Omental fat pad (tissue), 4 donors: ENCODE measurements around the gene LRRC49. TPM values are rescaled to one million over a fixed set of nuclear protein-coding genes. Genes with fewer than 3 reads are reported as not detected.
"Not testable (repeated sequence)": the region's sequence is repeated elsewhere in the genome, so short reads cannot be mapped to it uniquely, and the experiment has no call there.

ENCODE experiments used
- ATAC-seq: fragments of 150-250 bp; one replicate; pipeline ENCODE4 v1.9.1; 2016; ENCODE audit warnings: mild to moderate bottlenecking, moderate library complexity; ENCODE audit not compliant: low FRiP score
- DNase-seq: peaks from one replicate; pipeline ENCODE4 v3.0.0-alpha.2; 2019; ENCODE audit warnings: low spot score
- total RNA-seq, 4 donors: library from RNA; depleted of rRNA; stranded (reverse); fragments of >200 nt; gene quantifications; one replicate each; pipeline ENCODE4 v1.1.0, GENCODE V29; 2016
- TF ChIP-seq, protein P1 (sequence below), 3 donors: fragments of 450-650 bp; IDR thresholded peaks; one replicate each; pipeline ENCODE4 v1.5.1; 2016 to 2017; ENCODE audit warnings: antibody characterized with exemption in 3 of 3, mild to moderate bottlenecking in 3 of 3, moderate library complexity in 2 of 3

LRRC49 gene
- total RNA-seq, 4 donors from 2014 or later: 2.5 to 7.1 (median 5.0) TPM

DNA sequence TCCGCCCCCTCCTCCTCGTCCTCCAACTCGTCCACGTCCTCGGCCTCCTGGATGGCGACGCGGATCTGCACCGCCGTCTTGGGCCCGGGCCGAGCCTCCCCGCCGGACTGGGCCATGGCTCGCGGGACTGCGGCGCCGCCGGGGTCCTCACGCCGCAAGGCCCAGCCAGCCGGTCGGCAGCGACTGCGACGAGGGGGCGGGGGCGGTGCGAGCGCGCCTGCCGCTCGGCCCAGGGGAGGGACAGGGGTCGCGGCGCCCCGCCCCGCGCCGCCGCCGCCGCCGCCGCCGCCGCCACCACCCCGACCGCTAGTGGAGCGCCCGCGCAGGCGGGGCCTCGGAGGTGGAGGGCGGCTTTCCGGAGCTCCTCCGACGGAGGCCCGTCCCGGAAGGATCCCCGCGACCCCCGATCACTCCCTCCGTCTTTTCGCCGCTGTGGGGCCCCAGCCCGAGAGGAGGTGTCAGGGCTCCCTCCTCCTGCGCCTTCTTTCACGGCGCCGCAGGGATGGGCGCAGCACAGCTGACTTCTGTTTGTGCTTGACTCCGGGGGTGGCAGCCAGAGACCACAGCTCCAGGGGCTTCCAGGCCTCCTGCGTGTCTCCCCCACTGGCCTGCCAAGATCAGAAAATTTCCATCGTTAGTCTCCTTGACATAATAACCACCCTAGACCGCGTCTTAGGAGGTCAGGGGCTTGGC, 38.5 kb upstream of the LRRC49 start, which contains the start of gene LARP6:
LARP6 (minus strand) TSS at position 185 of the 693 bp plus-strand sequence; CDS start at position 116, 69 bp downstream.
- TF ChIP-seq, protein P1, sequence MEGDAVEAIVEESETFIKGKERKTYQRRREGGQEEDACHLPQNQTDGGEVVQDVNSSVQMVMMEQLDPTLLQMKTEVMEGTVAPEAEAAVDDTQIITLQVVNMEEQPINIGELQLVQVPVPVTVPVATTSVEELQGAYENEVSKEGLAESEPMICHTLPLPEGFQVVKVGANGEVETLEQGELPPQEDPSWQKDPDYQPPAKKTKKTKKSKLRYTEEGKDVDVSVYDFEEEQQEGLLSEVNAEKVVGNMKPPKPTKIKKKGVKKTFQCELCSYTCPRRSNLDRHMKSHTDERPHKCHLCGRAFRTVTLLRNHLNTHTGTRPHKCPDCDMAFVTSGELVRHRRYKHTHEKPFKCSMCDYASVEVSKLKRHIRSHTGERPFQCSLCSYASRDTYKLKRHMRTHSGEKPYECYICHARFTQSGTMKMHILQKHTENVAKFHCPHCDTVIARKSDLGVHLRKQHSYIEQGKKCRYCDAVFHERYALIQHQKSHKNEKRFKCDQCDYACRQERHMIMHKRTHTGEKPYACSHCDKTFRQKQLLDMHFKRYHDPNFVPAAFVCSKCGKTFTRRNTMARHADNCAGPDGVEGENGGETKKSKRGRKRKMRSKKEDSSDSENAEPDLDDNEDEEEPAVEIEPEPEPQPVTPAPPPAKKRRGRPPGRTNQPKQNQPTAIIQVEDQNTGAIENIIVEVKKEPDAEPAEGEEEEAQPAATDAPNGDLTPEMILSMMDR (IDR thresholded peaks at IDR 0.05): no peak
- DNase-seq (no peak), ATAC-seq (peak; percentile 61)

DNA sequence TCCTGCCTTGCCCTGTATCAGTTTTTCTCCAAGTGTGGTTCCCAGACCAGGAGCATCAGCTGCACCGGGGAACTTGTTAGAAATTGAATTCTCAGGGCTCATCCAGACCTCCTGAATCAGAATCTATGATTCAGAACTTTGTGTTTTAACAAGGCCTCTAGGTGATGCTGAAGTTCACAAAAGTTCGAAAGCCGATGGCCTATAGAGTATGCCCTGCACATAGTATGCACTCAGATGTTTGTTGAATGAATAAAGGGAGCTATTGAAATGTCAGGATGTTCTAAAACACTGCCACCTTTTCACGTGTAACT, 38.0 kb upstream of the LRRC49 start:
- TF ChIP-seq, protein P1 (IDR thresholded peaks at IDR 0.05): no peak
- no peak for DNase-seq
- no peak for ATAC-seq

DNA sequence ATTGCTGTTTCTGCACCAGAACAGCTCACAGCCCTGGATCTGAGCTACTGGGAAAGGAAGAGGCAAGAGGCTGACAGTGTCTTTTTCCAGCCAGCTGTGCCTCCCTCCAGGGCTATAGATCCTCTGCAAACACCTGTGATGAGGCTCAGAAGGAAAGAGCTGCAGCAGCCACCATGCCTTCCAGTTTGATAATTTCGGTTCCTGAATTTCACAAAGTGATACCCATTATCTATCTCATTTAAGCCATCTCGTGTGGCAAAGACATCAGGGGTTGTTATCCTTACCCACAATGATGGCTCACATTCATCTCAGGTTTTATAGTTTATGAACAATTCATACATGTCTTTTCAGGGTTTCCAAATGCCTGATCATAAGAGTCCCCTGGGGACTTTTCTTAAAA, 36.9 kb upstream of the LRRC49 start:
- DNase-seq (no peak), ATAC-seq (no peak)

DNA sequence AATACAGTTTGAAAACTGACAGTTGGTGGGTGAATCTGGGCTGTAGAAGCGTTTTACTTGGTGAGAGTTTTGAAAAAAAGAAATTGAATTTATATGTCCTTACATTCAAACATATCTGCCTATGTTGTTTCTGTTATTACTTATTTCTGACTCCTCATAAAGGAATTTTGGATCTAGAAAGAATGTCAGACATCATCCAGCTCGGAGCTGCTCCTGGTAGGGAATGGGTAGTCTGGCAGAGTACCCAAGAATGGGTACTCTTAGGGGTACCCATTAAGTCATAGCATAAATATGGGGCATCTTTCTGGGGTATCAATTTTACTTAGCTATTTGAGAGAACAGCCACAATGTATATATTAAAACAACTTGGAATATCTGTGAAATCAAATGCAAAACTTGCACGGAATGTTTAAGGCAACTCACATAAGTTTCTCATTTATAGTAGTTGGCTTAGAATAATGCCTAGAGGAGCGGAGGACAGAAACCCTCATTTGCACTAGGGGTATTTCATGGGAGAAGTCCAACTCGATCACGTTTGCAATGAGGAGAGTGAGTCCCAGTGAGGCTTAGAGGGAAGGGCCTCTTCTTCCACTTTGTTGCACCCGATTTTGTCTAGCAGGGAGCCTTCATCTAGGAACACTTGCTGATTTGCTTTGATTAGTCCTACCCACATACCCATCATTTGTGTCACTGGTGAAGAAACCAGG, 36.3 kb upstream of the LRRC49 start:
- TF ChIP-seq, protein P1 (IDR thresholded peaks at IDR 0.05): no peak
- no peak for ATAC-seq
- no peak for DNase-seq

More for the DNA sequence above, 36.9 kb upstream of the LRRC49 start:
- TF ChIP-seq, protein P1 (IDR thresholded peaks at IDR 0.05): no peak

DNA sequence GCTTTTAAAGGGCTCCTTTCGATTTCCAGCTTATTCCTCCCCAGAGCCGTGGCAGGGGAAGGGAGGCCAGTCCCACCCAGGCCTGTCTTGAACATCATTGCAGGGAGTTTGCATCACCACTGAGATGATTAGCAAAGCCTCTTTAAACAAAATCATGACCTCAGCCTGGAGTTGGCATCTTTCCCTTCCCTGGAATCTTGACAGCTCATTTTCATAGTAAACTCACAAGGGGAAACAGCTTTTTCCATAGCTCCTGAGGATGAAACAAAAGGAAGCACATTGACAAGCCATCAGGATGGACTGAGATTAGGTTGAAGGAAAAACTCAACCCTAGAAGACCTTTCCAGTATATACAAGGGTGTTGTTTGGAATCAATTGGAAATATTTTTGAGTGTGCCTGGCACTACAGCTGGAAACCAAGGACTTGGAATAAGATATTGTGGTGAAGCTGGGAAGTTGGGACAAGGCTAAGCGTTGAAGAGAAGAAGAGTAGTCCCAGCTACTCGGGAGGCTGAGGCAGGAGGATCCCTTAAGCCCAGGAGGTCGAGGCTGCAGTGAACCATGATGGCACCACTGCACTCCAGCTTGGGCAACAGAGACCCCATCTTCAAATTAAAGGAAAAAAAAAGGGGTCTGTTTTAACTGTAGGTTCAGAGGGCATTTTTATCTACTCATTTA, 35.6 kb upstream of the LRRC49 start:
- ATAC-seq: peak; percentile 71
- TF ChIP-seq, protein P1 (IDR thresholded peaks at IDR 0.05): no peak
- DNase-seq: peak; percentile 38

DNA sequence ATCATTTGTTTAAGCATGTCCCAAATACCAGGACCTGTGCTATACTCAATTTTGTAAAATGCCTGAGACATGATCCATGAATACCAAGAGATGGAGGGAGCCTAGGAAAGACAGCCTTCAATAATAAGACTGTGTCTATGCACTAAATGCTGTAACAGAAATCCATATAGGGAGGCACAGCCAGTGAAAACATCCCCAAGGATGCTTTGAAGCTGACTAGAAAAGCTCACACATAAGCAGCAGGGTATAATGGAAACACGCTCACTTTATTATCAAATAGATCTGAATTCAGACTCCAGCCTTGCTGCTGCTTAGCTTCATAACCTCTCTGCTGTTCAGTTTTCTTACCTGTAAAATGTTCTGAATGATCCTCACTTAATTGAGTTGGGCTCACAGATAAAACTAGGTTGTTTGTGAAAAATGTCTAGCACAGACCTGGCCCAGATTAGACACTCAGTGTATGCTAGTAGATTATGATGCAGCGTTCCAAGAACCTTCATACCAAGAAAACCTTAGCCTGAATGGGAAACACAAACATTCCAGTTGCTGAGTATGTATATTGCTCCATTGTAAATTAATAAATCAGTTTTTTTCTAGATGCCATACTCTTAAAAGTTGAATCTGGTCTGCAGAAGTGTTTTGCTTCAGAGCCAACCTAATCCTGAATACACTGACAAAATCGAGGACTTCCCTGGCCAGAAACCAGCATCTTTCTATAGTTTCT, 34.9 kb upstream of the LRRC49 start:
- ATAC-seq (no peak), DNase-seq (no peak)
- TF ChIP-seq, protein P1 (IDR thresholded peaks at IDR 0.05): no peak

DNA sequence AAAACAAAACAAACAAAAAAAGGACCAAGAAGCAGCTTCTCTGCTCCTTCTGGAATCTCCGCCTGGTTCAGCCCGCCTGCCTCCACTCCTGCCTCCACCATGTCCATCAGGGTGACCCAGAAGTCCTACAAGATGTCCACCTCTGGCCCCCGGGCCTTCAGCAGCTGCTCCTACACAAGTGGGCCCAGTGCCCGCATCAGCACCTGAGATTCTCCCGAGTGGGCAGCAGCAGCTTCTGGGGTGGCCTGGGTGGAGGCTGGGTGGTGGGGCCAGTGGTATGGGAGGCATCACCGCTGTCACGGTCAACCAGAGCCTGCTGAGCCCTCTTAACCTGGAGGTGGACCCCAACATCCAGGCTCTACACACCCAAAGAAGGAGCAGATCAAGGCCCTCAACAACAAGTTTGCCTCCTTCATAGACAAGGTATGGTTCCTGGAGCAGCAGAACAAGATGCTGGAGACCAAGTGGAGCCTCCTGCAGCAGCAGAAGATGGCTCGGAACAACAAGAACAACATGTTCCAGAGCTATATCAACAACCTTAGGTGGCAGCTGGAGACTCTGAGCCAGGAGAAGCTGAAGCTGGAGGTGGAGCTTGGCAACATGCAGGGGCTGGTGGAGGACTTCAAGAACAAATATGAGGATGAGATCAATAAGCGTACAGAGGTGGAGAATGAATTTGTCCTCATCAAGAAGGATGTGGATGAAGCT, 33.9 kb upstream of the LRRC49 start:
- DNase-seq, ATAC-seq: not testable (repeated sequence)
